ENCODE measurements around the gene RABL3.

DNA sequence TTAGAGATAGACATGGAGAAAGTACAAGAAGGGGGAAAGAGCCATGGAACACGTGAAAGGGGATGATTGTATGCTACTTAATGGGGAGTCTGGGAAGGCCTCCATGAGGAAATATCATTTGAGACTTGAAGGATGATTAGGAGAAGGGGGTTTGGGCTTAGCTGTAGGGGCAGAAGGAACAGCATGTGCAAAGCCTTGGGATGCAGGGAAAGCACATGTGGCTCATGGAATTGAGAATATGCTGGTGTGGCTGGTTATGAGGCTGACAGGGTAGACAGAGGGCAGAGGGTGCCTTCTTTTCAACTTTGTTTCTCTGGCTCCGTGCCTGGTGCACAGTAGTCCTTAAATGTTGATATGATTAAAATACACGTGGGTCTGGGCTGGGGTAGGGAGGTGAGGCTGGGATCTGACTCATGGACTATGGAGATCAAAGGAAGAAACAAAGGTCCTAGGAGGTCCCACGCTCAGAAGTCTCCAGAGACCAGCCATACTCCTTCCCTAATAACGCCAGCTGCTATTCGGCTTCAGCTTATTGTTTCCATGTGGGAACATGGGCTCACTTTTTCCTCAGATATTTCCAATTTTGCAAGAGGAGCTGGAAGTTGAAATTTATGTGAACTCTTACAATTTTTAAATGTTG is 1.4 kb upstream of the RABL3 start:
- TF ChIP-seq, protein P1, sequence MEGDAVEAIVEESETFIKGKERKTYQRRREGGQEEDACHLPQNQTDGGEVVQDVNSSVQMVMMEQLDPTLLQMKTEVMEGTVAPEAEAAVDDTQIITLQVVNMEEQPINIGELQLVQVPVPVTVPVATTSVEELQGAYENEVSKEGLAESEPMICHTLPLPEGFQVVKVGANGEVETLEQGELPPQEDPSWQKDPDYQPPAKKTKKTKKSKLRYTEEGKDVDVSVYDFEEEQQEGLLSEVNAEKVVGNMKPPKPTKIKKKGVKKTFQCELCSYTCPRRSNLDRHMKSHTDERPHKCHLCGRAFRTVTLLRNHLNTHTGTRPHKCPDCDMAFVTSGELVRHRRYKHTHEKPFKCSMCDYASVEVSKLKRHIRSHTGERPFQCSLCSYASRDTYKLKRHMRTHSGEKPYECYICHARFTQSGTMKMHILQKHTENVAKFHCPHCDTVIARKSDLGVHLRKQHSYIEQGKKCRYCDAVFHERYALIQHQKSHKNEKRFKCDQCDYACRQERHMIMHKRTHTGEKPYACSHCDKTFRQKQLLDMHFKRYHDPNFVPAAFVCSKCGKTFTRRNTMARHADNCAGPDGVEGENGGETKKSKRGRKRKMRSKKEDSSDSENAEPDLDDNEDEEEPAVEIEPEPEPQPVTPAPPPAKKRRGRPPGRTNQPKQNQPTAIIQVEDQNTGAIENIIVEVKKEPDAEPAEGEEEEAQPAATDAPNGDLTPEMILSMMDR (conservative IDR thresholded peaks at IDR 0.05 in 1 of 2, IDR thresholded peaks at IDR 0.05 in 1 of 2; ENCODE audit: low read depth in 1 of 2, low read length in 2 of 2) = no peak
- no peak for TF ChIP-seq EZH2 (IDR thresholded peaks at IDR 0.05; ENCODE audit: low read length, missing control alignments)

Measured in fibroblast of lung (primary cell).